ENCODE data around the gene IL2RA.

Gene IL2RA

GRCh38 chr10:6040205-6040604 lies 22.0 kb downstream of the IL2RA start:
- no peak for DNase-seq (ENCODE audit: extremely low read depth, insufficient read length)
- no peak for TF ChIP-seq CTCF (IDR thresholded peaks at IDR 0.05; ENCODE audit: insufficient read depth, low read length, poor library complexity, severe bottlenecking)
- no peaks in the 10 kb centered on the region for H3K27me3 ChIP-seq (replicated peaks; ENCODE audit: control insufficient read depth, insufficient read depth, low read length)
- H3K36me3 ChIP-seq (ENCODE audit: control insufficient read depth, insufficient read depth, low read length), result no peaks in the 10 kb centered on the region
- no peak overlapping the region for H3K4me3 ChIP-seq (replicated peaks; ENCODE audit: low read depth, low read length)

GRCh38 chr10:6039711-6040110 lies 22.5 kb downstream of the IL2RA start:
- DNase-seq (ENCODE audit: extremely low read depth, insufficient read length), result no peak
- Histone ChIP-seq H3K27me3 (replicated peaks; ENCODE audit: control insufficient read depth, insufficient read depth, low read length) (no peaks in the 10 kb centered on the region), H3K36me3 (ENCODE audit: control insufficient read depth, insufficient read depth, low read length) (no peaks in the 10 kb centered on the region), H3K4me3 (replicated peaks; ENCODE audit: low read depth, low read length) (no peak overlapping the region)
- TF ChIP-seq CTCF (IDR thresholded peaks at IDR 0.05; ENCODE audit: insufficient read depth, low read length, poor library complexity, severe bottlenecking), result no peak

- H3K36me3 ChIP-seq (ENCODE audit: control insufficient read depth, insufficient read depth, low read length), result no peaks in the 10 kb centered on the region
- no peak for TF ChIP-seq CTCF (IDR thresholded peaks at IDR 0.05; ENCODE audit: insufficient read depth, low read length, poor library complexity, severe bottlenecking)
- H3K4me3 ChIP-seq (replicated peaks; ENCODE audit: low read depth, low read length), result no peak overlapping the region
- H3K27me3 ChIP-seq (replicated peaks; ENCODE audit: control insufficient read depth, insufficient read depth, low read length), result no peaks in the 10 kb centered on the region
- DNase-seq (ENCODE audit: extremely low read depth, insufficient read length), result no peak
Measured at GRCh38 chr10:6038071-6038631, 24.0 kb downstream of the IL2RA start.

DNA sequence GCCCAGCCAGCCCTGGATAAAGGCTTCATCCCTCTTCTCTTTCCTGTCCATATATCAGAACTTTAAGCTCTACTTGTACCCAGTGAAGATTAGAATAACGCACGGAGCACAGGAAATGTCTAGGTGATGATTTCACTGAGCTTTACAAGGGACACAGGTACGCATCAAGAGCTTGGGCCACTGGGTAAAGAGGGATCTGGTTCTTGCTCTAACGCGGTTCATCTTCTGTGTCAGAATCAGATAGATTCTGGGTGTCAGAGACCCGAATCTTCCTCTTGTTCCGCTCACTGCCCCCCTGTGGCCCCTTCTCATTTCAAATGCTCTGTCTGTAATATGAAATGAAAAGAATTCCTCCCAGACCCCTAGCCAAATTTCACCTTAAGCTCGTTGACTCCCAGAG lies 24.7 kb downstream of the IL2RA start:
- TF ChIP-seq CTCF (IDR thresholded peaks at IDR 0.05; ENCODE audit: insufficient read depth, low read length, poor library complexity, severe bottlenecking), result no peak
- DNase-seq (ENCODE audit: extremely low read depth, insufficient read length), result no peak
- Histone ChIP-seq H3K27me3 (replicated peaks; ENCODE audit: control insufficient read depth, insufficient read depth, low read length) (no peaks in the 10 kb centered on the region), H3K4me3 (replicated peaks; ENCODE audit: low read depth, low read length) (no peak overlapping the region), H3K36me3 (ENCODE audit: control insufficient read depth, insufficient read depth, low read length) (no peaks in the 10 kb centered on the region)

DNA sequence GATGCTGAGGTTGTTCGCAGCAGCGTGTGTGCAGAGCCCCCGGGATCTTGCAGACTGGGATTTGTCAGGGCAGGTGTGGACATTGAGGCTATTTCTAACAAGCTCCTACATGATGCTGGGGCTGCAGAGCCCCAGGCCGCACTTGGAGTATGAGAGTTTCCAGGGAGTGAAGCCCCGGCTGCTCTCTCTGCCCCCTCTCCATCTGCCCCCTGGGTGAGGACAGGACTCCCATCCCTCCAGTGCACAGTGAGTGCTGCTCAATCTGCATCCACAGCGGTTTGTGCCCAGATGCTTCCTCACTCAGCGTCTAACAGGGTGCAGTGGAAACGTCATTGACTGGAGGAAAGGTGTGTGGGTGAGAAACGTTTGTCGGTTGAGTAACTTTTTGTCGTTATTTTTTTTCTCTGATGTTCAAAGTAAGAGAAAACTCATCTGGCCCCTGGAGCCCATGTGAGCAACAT lies 25.3 kb downstream of the IL2RA start:
- no peak for TF ChIP-seq CTCF (IDR thresholded peaks at IDR 0.05; ENCODE audit: insufficient read depth, low read length, poor library complexity, severe bottlenecking)
- DNase-seq (ENCODE audit: extremely low read depth, insufficient read length), result no peak
- Histone ChIP-seq H3K27me3 (replicated peaks; ENCODE audit: control insufficient read depth, insufficient read depth, low read length) (no peaks in the 10 kb centered on the region), H3K36me3 (ENCODE audit: control insufficient read depth, insufficient read depth, low read length) (no peaks in the 10 kb centered on the region), H3K4me3 (replicated peaks; ENCODE audit: low read depth, low read length) (no peak overlapping the region)
